ENCODE measurements around the gene SLC25A29. TPM values are rescaled to one million over a fixed set of nuclear protein-coding genes. Genes with fewer than 3 reads are reported as not detected.
"Not testable (repeated sequence)": the region's sequence is repeated elsewhere in the genome, so short reads cannot be mapped to it uniquely, and the experiment has no call there.

SLC25A29 gene
- total RNA-seq, 2 donors from 2014 or later = 8.5 to 8.9 TPM

DNA sequence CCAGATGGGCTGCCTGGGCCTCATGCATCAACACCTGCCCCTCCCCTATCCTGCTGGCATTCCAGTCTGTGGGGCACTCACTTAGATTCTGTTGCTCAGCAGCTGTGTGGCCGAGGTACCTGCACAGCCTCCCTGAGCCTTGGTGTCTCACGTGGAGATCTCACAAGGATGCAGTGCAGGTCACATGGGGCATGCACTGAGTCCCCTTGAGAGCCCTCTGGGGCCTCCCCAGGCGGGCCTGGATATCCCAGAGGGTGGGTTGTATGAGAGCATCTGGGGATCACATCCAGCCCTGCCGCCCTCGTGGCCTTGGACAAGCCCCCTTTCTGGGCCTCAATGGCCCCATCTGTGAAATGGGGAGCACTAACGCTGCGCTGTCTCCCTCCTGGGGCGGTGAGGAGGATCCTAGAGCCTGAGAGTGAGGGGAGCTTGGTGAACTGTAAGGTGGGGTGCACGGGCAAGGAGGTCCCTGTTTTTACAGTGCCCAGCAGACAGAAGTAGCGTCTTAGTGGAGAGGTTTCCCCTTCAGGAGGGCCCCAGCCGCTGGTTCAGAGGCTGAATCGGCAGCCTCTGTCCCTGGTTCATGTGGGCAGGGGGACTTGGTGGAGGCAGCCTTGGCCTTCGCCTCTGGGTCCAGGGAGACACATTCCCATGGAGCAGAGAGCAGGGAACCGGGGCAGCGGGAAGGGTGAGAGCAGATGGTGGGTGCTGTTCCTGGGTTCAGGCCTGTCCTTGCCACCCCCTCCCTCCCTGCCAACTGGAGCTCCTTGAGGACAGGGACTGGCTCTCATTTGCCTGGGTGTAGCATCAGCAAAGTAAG, 16.1 kb upstream of the SLC25A29 start:
- H3K36me3 Mint-ChIP-seq = no peaks in the 10 kb centered on the region
- H3K9me3 Mint-ChIP-seq = no peaks in the 10 kb centered on the region
- H3K27ac Mint-ChIP-seq = no peak overlapping the region
- DNase-seq (ENCODE audit: low spot score in 2 of 2) = no peak
- ATAC-seq = no peak

DNA sequence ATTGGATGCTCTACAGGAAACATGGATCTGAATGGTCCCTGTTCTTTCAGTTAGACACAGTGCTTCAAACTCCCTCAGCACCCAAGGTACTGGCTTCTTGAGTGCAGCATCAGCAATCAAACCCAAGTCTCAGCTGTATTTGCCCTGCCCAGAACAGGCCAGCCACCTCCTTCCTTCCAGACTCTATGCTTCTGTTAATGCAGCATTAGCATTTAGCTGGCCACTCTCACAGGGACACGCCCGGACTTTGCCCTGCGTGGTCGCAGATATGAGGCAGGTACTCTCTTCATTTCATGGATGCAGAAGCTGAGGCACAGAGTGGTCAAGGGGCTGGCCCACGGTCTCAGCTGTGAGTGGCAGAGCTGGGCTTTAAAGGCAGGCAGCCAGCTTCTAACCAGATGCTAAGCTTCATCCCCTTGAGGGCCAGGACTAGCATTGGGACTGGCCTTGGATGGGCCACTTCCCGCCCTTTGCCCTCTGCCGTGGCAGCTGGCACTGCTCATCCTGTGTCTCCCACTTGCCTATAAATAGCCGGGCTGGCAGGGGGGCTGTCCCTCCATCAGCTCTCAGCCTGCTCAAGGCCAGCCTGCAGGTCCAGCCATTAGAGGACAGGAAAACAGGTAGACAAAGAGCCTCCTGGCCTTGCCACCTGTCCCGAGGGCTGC, 15.4 kb upstream of the SLC25A29 start:
- H3K36me3 Mint-ChIP-seq = no peaks in the 10 kb centered on the region
- DNase-seq (ENCODE audit: low spot score in 2 of 2) (no peak), ATAC-seq (no peak)
- no peak overlapping the region for H3K27ac Mint-ChIP-seq
- H3K9me3 Mint-ChIP-seq = no peaks in the 10 kb centered on the region

DNA sequence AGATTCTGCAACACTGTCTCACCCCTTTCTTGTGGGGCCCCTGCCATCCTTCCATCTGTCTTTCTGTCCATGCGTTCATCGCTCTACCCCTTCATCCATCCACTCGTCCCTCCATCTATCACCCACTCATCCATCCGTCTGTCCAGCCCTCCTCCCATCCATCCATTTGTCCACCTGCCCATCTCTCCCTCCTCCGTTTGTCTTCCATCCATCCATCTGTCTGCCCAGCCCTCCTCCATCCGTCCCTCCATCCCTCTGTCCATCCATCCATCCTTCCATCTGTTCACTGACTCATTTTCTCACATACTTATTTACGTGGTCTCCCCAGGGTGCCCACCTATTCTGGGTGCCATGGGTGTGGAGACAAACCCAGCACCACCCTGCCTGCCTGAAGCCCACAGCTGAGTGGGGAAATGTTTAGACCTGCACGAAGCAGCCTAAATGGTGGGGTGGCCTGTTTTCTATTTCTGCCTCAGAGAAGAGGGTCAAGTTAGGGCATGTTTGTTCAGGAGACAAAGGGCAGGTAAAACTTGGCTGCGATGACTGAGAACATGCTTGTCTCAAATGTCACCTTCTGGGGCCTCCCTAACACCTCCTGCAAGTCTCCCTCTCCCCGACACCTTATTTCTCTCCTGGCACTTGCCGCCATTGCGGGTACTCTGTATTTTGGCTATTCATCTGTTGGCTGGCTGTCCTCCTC, 14.1 kb upstream of the SLC25A29 start:
- peak overlapping the region in 1 of 2 donors; percentile 78 for H3K27ac Mint-ChIP-seq
- H3K9me3 Mint-ChIP-seq = no peaks in the 10 kb centered on the region
- H3K36me3 Mint-ChIP-seq = no peaks in the 10 kb centered on the region
- DNase-seq (ENCODE audit: low spot score in 2 of 2) = no peak
- no peak for ATAC-seq

DNA sequence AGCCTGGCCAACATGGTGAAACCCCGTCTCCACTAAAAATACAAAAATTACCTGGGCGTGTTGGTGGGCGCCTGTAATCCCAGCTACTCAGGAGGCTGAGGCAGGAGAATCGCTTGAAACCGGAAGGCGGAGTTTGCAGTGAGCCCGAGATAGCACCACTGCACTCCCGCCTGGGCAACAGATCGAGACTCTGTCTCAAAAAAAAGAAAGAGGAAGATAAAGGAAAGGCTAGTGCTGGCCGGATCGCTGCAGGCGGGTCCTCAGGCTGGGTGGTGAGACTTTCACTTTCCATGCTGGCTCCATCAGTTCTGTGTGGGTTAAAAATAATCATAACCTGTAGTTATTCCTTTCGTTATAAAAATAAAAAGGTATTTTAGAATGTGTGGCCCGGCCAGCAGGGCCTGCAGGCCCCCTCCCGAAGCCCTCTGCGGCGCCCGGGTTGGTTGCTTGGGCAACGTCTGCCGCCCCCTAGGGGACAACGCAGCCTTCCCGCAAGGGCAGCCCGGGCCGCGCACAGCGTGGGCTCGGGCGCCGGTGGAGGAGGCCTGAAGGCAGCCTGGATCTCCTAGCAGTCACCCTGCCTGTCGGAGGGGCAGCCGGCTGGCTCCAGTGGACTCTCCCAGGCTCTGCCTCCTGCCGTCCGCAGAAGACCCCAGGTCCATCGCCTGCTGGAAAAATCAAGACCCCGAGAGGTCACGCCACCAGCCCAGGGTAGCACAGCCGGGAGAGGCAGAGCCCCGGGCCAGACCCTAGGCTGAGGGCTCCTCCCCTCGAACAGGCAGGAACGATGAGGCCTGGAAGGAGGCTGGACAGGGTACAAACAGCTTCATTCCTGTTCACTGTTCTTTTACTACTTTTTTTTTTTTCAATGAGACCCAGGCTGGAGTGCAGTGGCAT, 11.9 kb upstream of the SLC25A29 start:
- DNase-seq (ENCODE audit: low spot score in 2 of 2) (peak in 1 of 2 donors; percentile 79), ATAC-seq (peak; percentile 95 to 96)
- H3K9me3 Mint-ChIP-seq = no peaks in the 10 kb centered on the region
- peak overlapping the region in 1 of 2 donors; percentile 69 for H3K27ac Mint-ChIP-seq
- H3K36me3 Mint-ChIP-seq = no peaks in the 10 kb centered on the region

DNA sequence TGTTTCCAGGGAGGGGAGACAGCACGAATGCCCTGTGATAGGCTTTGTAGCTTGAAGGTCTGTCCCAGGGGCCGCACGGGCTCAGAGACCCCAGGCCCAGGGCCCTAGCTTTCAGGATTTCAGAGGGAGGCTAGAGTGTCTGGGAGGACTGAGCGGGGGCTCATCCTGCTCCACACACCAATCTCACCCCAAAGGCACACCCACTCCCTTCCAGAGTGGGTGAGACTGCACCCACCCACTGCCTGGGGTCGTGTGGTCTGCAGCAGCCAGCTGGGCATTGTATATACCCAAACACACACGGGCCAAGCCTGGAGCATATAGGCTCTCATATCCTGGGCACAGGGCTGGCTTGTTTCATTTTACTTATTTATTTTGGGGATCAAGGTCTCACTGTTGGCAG, 11.1 kb upstream of the SLC25A29 start:
- DNase-seq (ENCODE audit: low spot score in 2 of 2) = no peak
- no peaks in the 10 kb centered on the region for H3K9me3 Mint-ChIP-seq
- no peak for ATAC-seq
- H3K36me3 Mint-ChIP-seq = no peaks in the 10 kb centered on the region
- H3K27ac Mint-ChIP-seq = peak overlapping the region in 1 of 2 donors; percentile 69

DNA sequence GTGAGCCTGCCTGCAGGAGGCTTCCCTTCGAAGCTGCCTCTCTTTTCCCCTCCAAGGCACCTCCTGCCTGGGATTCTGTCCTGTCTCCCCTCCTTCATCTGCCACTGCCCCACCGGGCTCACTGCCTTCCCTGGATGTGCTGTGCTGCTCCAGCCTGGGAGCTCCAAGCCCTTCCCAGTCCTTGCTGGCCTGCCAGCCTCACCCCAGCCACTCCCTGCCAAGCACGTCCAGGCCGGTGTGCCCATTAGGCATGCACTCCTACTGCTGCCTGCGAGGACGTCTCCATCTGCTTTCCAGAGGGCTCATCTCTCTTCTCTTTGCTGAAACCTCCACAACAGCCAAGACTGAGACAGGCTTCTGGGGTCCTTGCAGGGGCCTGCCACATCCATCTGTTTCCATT, 8.5 kb upstream of the SLC25A29 start:
- ATAC-seq (no peak), DNase-seq (ENCODE audit: low spot score in 2 of 2) (no peak)
- no peaks in the 10 kb centered on the region for H3K36me3 Mint-ChIP-seq
- no peaks in the 10 kb centered on the region for H3K9me3 Mint-ChIP-seq
- no peak overlapping the region for H3K27ac Mint-ChIP-seq

DNA sequence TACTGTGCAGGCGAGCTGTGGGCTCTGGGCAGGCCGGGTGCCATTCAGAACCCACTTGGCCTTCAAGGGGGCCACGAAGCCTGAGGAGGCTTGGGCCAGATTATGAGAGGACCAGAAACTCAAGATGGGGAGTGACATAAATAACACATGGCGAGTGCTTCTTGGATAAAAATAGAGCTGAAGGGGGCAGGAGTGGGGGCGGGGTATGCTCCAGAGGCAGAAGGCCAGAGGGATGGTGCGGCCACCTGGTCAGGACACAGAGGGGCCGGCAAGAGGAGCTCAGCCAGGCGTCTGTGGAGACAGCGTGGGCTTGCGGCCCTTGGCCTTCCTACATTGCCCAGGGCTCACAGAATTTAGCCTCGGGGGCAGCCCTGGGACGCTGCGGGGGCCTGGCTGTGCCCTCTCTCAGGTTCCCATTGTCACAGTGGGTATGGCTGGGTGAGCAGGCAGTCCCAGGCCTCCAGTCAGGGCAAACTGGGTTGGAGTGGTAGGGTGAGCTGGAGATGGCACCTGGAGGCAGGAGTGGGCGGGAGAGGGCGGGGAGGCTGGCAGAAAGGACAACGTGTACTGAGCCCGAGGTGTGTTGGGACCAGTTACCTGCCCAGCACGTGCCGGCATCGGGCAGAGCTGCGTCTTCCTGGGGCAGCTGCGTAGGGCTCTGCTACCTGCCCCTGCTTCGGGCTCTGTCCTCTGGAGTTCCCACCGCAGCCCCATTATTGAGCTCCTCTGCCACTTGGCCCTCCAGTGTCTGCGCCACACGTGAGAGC, 7.4 kb upstream of the SLC25A29 start:
- Mint-ChIP-seq H3K9me3 (no peaks in the 10 kb centered on the region), H3K36me3 (no peaks in the 10 kb centered on the region), H3K27ac (no peak overlapping the region)
- no peak for DNase-seq (ENCODE audit: low spot score in 2 of 2)
- ATAC-seq = no peak

DNA sequence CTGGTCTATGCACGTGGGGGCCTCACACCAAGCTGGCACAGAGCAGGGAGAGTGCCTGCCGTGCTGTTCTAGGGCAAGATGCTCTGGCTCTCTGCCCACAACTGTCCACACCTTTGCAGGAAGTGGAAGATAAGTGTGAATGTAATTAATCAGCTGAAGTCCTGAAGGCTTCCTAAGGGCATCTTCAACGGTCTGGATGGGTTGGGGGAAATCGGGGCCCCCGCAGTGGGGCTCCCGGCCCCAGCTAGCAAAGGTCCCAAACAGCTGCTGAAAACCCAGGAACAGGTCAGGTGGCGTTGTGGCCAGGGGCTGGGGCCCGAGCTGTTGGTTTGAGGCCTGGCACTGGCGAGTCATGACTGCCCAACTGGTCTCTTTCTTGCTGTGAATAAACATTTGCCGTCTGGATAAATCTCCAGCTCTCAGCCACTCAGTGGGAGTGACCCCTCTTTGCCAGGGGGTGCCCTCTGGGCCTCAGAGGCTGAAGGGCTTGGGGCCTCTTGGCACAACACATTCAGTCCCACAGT, 6.7 kb upstream of the SLC25A29 start:
- Mint-ChIP-seq H3K36me3 (no peaks in the 10 kb centered on the region), H3K27ac (no peak overlapping the region), H3K9me3 (no peaks in the 10 kb centered on the region)
- DNase-seq (ENCODE audit: low spot score in 2 of 2) (no peak), ATAC-seq (no peak)

DNA sequence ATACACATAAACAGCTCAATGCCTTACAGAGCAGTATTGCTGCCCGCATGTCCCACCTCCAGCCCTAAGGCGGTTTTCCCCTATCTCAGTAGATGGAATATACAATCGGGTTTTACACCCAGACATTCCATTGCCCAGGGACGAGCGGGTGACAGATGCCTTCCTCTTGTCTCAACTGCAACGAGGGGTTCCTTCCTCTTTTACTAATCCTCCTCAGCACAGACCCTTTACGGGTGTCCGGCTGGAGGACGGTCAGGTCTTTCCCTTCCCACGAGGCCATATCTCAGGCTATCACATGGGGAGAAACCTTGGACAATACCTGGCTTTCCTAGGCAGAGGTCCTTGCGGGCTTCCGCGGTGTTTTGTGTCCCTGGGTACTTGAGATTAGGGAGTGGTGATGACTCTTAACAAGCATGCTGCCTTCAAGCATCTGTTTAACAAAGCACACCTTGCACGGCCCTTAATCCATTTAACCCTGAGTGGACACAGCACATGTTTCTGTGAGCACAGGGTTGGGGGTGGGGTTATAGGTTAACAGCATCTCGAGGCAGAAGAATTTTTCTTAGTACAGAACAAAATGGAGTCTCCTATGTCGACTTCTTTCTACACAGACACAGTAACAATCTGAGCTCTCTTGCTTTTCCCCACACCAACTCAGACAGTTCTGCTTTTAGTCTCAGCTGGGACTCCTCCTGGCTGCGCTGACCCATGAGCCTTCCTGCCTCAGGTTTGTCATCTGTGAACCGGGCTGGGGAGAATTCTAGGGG, 6.0 kb upstream of the SLC25A29 start:
- not testable (repeated sequence) for H3K9me3 Mint-ChIP-seq; H3K27ac Mint-ChIP-seq; H3K36me3 Mint-ChIP-seq; ATAC-seq; DNase-seq (ENCODE audit: low spot score in 2 of 2)

DNA sequence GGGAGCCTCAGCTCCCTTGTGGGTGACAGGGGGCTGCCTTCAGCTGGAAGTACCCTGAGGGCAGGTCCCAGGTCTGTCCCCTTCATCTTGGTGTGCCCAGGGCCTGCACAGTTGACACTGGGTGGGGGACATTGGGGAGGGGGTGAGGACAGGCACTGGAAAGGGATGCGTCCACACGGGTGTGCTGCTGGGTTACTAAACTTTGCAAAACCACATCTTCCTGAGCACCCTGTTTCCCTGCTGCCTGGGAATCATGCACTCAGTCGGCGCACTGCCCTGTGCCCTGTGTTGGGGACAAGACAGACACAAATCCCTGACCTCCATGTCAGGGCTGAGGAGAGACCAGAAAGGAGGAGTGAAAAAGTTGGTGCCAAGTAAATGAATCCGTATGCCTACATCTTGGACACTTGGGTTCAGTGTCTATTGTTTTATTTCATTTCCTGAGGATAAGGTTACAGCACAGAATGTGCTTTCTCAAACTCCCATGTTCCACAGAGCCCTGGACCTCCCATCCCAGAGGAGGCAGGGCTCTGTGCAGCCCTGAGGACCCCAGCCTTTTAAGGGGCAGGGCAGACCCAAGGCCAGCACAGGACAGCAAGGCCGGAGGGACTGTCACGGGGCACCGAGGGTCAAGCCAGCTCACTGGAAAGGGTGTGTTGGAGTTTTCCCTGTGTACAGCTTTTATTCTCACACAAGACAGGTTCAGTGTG, 2.9 kb upstream of the SLC25A29 start:
- no peak overlapping the region for H3K27ac Mint-ChIP-seq
- no peaks in the 10 kb centered on the region for H3K36me3 Mint-ChIP-seq
- ATAC-seq (no peak), DNase-seq (ENCODE audit: low spot score in 2 of 2) (no peak)
- H3K9me3 Mint-ChIP-seq = no peaks in the 10 kb centered on the region

DNA sequence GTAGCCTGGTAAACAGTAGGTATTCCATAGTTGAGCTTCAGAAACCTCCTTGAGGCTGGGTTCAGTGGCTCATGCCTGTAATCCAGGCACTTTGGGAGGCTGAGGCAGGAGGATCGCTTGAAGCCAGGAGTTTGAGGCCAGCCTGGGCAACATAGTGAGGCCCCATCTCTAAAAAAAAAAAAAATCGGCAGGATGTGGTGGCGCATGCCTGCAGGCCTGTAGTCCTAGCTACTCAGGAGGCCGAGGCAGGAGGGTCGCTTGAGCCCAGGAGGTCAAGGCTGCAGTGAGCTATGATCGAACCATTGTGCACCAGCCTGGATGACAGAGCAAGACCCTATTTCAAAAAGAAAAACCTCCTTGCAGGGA, 2.2 kb upstream of the SLC25A29 start:
- not testable (repeated sequence) for DNase-seq (ENCODE audit: low spot score in 2 of 2); H3K27ac Mint-ChIP-seq; H3K9me3 Mint-ChIP-seq; H3K36me3 Mint-ChIP-seq; ATAC-seq

DNA sequence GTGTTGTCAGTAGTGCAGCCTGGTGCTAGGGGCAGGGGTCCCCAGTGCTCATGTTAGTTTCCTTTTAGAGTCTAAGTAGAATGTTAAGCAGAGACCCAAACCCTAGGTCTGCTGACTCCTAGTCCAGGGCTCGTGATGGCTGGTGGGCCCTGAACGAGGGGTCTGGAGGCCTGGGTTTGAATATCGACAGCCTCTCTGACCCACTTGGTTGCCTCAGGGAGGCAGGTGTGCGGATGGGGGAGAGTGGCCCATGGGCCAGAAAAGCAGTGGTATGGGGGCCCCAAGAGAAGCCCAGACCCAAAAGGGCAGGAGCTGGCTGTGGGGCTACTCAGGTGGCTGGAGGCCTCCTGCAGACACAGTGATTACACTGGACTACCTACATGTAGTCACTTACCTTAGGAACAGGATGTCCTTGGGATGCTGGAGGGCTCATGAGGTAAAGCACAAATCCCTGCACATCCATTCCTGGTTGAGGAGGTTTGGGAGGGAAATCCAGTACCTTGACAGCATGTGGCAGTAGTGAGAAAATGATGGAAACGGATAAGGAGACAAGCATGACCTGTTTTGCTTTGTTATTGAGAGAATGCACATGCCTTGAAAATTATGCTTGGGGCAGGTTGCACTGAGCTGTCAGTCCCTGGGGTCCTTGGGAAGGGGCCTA, 1.7 kb upstream of the SLC25A29 start:
- H3K36me3 Mint-ChIP-seq = no peaks in the 10 kb centered on the region
- no peaks in the 10 kb centered on the region for H3K9me3 Mint-ChIP-seq
- H3K27ac Mint-ChIP-seq = no peak overlapping the region
- DNase-seq (ENCODE audit: low spot score in 2 of 2) = no peak
- no peak for ATAC-seq

DNA sequence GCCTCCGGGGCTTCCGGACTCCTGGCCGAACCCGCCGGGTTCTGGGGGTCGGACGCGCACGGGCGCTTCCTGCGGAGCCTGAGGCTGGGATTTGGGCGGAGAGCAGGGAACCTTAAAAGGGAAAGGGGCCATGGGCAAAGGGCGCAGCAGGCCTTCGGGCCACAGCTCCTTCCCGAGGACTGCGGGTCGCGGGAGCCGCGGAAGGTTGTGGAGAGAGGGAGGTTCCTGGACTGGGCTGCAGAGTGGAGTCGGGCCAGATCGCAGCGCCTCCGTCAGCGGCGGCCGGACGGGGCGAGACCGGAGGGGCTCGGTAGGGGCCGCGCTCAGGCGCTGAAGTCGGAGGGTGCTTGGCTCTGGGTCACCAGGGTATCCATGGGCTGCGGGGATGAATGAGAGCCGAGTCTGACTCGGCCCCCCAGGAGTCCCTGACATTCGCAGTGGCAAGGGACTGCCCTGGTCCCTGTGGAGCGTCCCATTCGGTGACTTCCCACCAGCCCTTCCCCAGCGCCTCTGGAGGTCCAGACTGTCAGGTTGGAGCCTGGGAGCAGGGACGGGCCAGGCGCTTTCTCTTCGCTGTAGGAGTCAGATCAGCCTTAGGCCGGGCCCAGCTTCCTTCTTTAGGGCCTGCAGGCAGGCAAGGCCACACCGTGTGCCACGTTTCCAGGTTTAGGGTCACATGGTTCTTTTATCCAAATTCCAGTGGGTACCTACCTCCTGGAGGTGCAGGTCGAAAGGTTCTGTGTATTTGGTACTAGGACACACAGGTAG, 938 bp upstream of the SLC25A29 start:
- Mint-ChIP-seq H3K9me3 (no peaks in the 10 kb centered on the region), H3K36me3 (no peaks in the 10 kb centered on the region), H3K27ac (no peak overlapping the region)
- DNase-seq (ENCODE audit: low spot score in 2 of 2) = no peak
- no peak for ATAC-seq

Data from activated naive CD4-positive, alpha-beta T cell treated with anti-CD3 and anti-CD28 coated beads, Interleukin-2, amount 50 U/mL, for 72 hours (primary cell).